K562 (cell line): ENCODE measurements around the gene EPB42. TPM values are rescaled to one million over a fixed set of nuclear protein-coding genes. Genes with fewer than 3 reads are reported as not detected.
A peak's percentile ranks its signal among the peaks of the same experiment; 100 is the strongest.

Source experiments
- AFF4 ChIP-seq: sonication (generic); formaldehyde crosslinking; IDR thresholded peaks from 2 replicates; pipeline ENCODE4 v1.8.0; 2023; ENCODE audit warnings: mild to moderate bottlenecking, missing genetic modification reagents
- CREM ChIP-seq: IDR thresholded peaks from 2 replicates; pipeline ENCODE4 v1.6.1; 2014; ENCODE audit warnings: antibody characterized with exemption, low read depth
- FOXP1 ChIP-seq: sonication (generic); formaldehyde crosslinking; IDR thresholded peaks from 2 replicates; pipeline ENCODE4 v1.8.0; 2022; ENCODE audit warnings: mild to moderate bottlenecking, missing genetic modification reagents
- GTF2A2 ChIP-seq: IDR thresholded peaks from 2 replicates; pipeline ENCODE4 v1.6.1; 2016; ENCODE audit warnings: mild to moderate bottlenecking, missing genetic modification characterization, missing compliant biosample characterization
- HDAC2 ChIP-seq: fragments of 450-650 bp; IDR thresholded peaks from 2 replicates; pipeline ENCODE4 v1.6.1; 2016; ENCODE audit warnings: mild to moderate bottlenecking
- PHF8 ChIP-seq: fragments of 200-600 bp; sonication (generic); IDR thresholded peaks from 2 replicates; pipeline ENCODE4 v1.6.1; 2012; ENCODE audit warnings: mixed run types, mild to moderate bottlenecking, inconsistent platforms, low read length, moderate library complexity, borderline replicate concordance
- SMARCE1 ChIP-seq: fragments of 450-650 bp; IDR thresholded peaks from 2 replicates; pipeline ENCODE4 v1.7.1; 2016; ENCODE audit warnings: mild to moderate bottlenecking
- SRSF9 ChIP-seq: fragments of 200-400 bp; formaldehyde crosslinking; IDR thresholded peaks from 2 replicates; pipeline ENCODE4 v1.6.1; 2017; ENCODE audit warnings: low read depth, low read length, borderline replicate concordance
- TSC22D4 ChIP-seq: fragments of 450-650 bp; IDR thresholded peaks from 2 replicates; pipeline ENCODE4 v1.6.1; 2016; ENCODE audit warnings: missing genetic modification characterization, missing biosample characterization, control low read depth
- ZFPM2 ChIP-seq: fragments of 250-450 bp; sonication (Bioruptor Pico); IDR thresholded peaks from 2 replicates; pipeline ENCODE4 v1.5.1; 2022; ENCODE audit warnings: mild to moderate bottlenecking
- ZNF165 ChIP-seq: fragments of 250-450 bp; sonication (Bioruptor Pico); IDR thresholded peaks from 2 replicates; pipeline ENCODE4 v1.4.0; 2020; ENCODE audit warnings: borderline replicate concordance
- ZNF282 ChIP-seq: sonication (generic); formaldehyde crosslinking; IDR thresholded peaks from 2 replicates; pipeline ENCODE4 v1.8.1; 2023; ENCODE audit warnings: missing genetic modification reagents
- ZNF766 ChIP-seq: fragments of 200-800 bp; sonication (Bioruptor generic); conservative IDR thresholded peaks from 2 replicates; pipeline ENCODE4 v1.6.1; 2016; ENCODE audit warnings: missing genetic modification characterization, missing compliant biosample characterization
- polyA plus RNA-seq, 8 experiments: library from polyadenylated mRNA; depleted of rRNA in 4 of 8; stranded (reverse) in 5 of 8; unstranded in 3 of 8; fragments of >200 nt; fragmentation: Nextera tagmentation in 2 of 8; fragmentation: Illumina TruSeq in 1 of 8; extraction: Ambion mirVana in 2 of 8; extraction: Trizol in 1 of 8; gene quantifications; 2 replicates each; pipeline versions ENCODE4 v1.2.1 to v1.2.3, GENCODE V29; 2011 to 2014; ENCODE audit warnings: inconsistent platforms in 1 of 8, missing spikeins in 1 of 8
- total RNA-seq, 7 experiments: library from RNA; depleted of rRNA in 6 of 7; stranded (reverse); fragments of >200 nt in 6 of 7; fragmentation: Illumina TruSeq in 2 of 7; extraction: Trizol in 2 of 7; gene quantifications; 2 replicates each; pipeline versions ENCODE4 v1.2.1 to v1.2.3, GENCODE V29; 2011 to 2021; ENCODE audit warnings: low replicate concordance in 1 of 7
- TF ChIP-seq, protein P1 (sequence below), 2 experiments: fragments of 450-650 bp in 1 of 2; sonication (generic) in 1 of 2; formaldehyde crosslinking in 1 of 2; IDR thresholded peaks; 2 replicates each; pipeline versions ENCODE4 v1.7.1 to v1.9.0; 2016 to 2022; ENCODE audit warnings: inconsistent platforms in 1 of 2, mild to moderate bottlenecking in 1 of 2, missing genetic modification reagents in 1 of 2
- TF ChIP-seq, protein P2 (sequence below): fragments of 450-650 bp; formaldehyde crosslinking; IDR thresholded peaks from 2 replicates; pipeline ENCODE4 v1.4.0; 2020; ENCODE audit warnings: mild to moderate bottlenecking, moderate library complexity

Gene EPB42
- total and polyA plus RNA-seq, 9 of the 15 experiments (the other 6 are each of a cell fraction or from before 2014, with no cell fraction given): 0.38 to 2.3 (median 1.4) TPM

DNA sequence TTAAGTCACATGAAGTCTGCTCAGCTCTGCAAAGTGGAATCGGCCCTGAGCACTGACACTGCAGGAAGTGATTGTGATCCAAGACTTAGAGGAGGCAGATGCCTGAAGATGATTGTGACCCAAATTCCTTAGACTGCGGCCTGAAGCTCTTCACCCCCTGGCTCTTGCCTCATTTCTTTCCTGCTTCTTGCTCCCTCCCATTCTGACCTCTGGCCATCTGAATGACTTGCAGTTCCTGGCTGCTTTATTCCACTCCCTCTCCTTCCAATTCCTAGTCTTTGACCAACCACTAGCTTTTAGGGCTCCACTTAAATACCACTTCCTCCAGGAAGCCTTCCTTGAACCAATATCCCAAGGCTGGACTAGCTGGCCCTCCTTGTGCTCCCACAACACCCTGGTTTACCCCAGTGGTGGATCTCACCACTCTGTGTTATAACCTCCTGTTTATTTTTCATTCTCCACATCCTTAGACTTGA is 9.9 kb upstream of the EPB42 start (continued):
- TF ChIP-seq, protein P1, sequence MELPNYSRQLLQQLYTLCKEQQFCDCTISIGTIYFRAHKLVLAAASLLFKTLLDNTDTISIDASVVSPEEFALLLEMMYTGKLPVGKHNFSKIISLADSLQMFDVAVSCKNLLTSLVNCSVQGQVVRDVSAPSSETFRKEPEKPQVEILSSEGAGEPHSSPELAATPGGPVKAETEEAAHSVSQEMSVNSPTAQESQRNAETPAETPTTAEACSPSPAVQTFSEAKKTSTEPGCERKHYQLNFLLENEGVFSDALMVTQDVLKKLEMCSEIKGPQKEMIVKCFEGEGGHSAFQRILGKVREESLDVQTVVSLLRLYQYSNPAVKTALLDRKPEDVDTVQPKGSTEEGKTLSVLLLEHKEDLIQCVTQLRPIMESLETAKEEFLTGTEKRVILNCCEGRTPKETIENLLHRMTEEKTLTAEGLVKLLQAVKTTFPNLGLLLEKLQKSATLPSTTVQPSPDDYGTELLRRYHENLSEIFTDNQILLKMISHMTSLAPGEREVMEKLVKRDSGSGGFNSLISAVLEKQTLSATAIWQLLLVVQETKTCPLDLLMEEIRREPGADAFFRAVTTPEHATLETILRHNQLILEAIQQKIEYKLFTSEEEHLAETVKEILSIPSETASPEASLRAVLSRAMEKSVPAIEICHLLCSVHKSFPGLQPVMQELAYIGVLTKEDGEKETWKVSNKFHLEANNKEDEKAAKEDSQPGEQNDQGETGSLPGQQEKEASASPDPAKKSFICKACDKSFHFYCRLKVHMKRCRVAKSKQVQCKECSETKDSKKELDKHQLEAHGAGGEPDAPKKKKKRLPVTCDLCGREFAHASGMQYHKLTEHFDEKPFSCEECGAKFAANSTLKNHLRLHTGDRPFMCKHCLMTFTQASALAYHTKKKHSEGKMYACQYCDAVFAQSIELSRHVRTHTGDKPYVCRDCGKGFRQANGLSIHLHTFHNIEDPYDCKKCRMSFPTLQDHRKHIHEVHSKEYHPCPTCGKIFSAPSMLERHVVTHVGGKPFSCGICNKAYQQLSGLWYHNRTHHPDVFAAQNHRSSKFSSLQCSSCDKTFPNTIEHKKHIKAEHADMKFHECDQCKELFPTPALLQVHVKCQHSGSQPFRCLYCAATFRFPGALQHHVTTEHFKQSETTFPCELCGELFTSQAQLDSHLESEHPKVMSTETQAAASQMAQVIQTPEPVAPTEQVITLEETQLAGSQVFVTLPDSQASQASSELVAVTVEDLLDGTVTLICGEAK (IDR thresholded peaks at IDR 0.05): no peak
- TF ChIP-seq, protein P1 (CRISPR knock-in tag; IDR thresholded peaks at IDR 0.05): no peak
- TF ChIP-seq PHF8: no peak
- peak; percentile 44; the same call in 1 of the 2 replicates for TF ChIP-seq CREM
- TF ChIP-seq, protein P2, sequence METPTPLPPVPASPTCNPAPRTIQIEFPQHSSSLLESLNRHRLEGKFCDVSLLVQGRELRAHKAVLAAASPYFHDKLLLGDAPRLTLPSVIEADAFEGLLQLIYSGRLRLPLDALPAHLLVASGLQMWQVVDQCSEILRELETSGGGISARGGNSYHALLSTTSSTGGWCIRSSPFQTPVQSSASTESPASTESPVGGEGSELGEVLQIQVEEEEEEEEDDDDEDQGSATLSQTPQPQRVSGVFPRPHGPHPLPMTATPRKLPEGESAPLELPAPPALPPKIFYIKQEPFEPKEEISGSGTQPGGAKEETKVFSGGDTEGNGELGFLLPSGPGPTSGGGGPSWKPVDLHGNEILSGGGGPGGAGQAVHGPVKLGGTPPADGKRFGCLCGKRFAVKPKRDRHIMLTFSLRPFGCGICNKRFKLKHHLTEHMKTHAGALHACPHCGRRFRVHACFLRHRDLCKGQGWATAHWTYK (CRISPR knock-in tag): no peak
- TF ChIP-seq GTF2A2: no peak
- TF ChIP-seq SRSF9: no peak
- TF ChIP-seq SMARCE1: peak; percentile 69; the same call in 1 of the 2 replicates
- TF ChIP-seq ZNF282 (CRISPR knock-in tag): no peak
- TF ChIP-seq ZFPM2 (CRISPR knock-in tag): no peak
- TF ChIP-seq ZNF165 (CRISPR knock-in tag): no peak
- TF ChIP-seq TSC22D4 (tag): no peak
- no peak for TF ChIP-seq FOXP1 (CRISPR knock-in tag)
- TF ChIP-seq ZNF766 (CRISPR knock-in tag): 0 out of 2 replicates have a peak, but pooled peaks have one; percentile 34
- peak; percentile 84 for TF ChIP-seq HDAC2
- TF ChIP-seq AFF4: no peak; the same call in 1 of the 2 replicates
